CD4-positive, CD25-positive, alpha-beta regulatory T cell (primary cell): ENCODE data around the gene RARS1. TPM values are rescaled to one million over a fixed set of nuclear protein-coding genes. Genes with fewer than 3 reads are reported as not detected.
A peak's percentile ranks its signal among the peaks of the same experiment; 100 is the strongest.

Experiments used
- ATAC-seq, 2 donors: fragments of 150-1000 bp; cut with Tn5 transposase; one replicate each; pipeline ENCODE4 v1.10.0; 2021; ENCODE audit warnings: low read depth in 2 of 2, moderate number of reproducible peaks in 2 of 2, moderate library complexity in 1 of 2
- DNase-seq, 3 donors: peaks; one replicate each; pipeline versions ENCODE4 v3.0.0 to v3.0.0-alpha.2; 2012 to 2022; ENCODE audit warnings: mixed read lengths in 1 of 3
- H3K27ac ChIP-seq: one replicate; pipeline ENCODE4 v1.7.0; 2013; ENCODE audit warnings: mild to moderate bottlenecking, low read length; ENCODE audit not compliant: insufficient read depth, poor library complexity, severe bottlenecking
- H3K27me3 ChIP-seq: one replicate; pipeline ENCODE4 v1.7.0; 2013; ENCODE audit warnings: low read length; ENCODE audit not compliant: control insufficient read depth, insufficient read depth
- H3K36me3 ChIP-seq: one replicate; pipeline ENCODE4 v1.7.0; 2013; ENCODE audit warnings: mild to moderate bottlenecking, low read length, moderate library complexity; ENCODE audit not compliant: control insufficient read depth, insufficient read depth
- H3K4me1 ChIP-seq: 2 replicates; pipeline ENCODE4 v1.7.0; 2013; ENCODE audit warnings: mild to moderate bottlenecking, low read length; ENCODE audit not compliant: insufficient read depth, control insufficient read depth, poor library complexity, severe bottlenecking
- H3K4me3 ChIP-seq: one replicate; pipeline ENCODE4 v1.7.0; 2013; ENCODE audit warnings: low read depth, mild to moderate bottlenecking, low read length, moderate library complexity
- H3K9me3 ChIP-seq, 2 experiments: 1 replicate in 1 of 2; 2 replicates in 1 of 2; pipeline ENCODE4 v1.7.0; 2013; ENCODE audit warnings: low read length in 2 of 2, mild to moderate bottlenecking in 1 of 2, moderate library complexity in 1 of 2; ENCODE audit not compliant: control insufficient read depth in 2 of 2
- H3K27ac Mint-ChIP-seq, 3 donors: one replicate each; pipeline ENCODE4 v1.8.0; 2020 to 2022; ENCODE audit warnings: mild to moderate bottlenecking in 3 of 3, mixed read lengths in 3 of 3, moderate library complexity in 2 of 3
- H3K27me3 Mint-ChIP-seq: one replicate; pipeline ENCODE4 v1.8.0; 2022; ENCODE audit warnings: mild to moderate bottlenecking, mixed read lengths
- H3K36me3 Mint-ChIP-seq: one replicate; pipeline ENCODE4 v1.8.0; 2020; ENCODE audit warnings: mixed read lengths
- H3K4me1 Mint-ChIP-seq, 4 donors: one replicate each; pipeline ENCODE4 v1.8.0; 2020 to 2022; ENCODE audit warnings: mixed read lengths in 4 of 4, mild to moderate bottlenecking in 1 of 4
- H3K4me3 Mint-ChIP-seq, 4 donors: one replicate each; pipeline ENCODE4 v1.8.0; 2020 to 2022; ENCODE audit warnings: mild to moderate bottlenecking in 4 of 4, mixed read lengths in 4 of 4, moderate library complexity in 3 of 4
- H3K9me3 Mint-ChIP-seq, 7 donors: one replicate each; pipeline ENCODE4 v1.8.0; 2020 to 2022; ENCODE audit warnings: mixed read lengths in 7 of 7, mild to moderate bottlenecking in 3 of 7, moderate library complexity in 2 of 7
- polyA plus RNA-seq, 4 donors: library from polyadenylated mRNA; unstranded; fragments of 300-500 nt; fragmentation: Illumina TruSeq; gene quantifications; one replicate each; pipeline ENCODE4 v1.2.3, GENCODE V29; 2021
- total RNA-seq: library from RNA; stranded (reverse); gene quantifications from one replicate; pipeline ENCODE4 v1.2.3, GENCODE V29; 2022

The RARS1 gene
- total and polyA plus RNA-seq, 5 donors from 2014 or later = 16.1 to 46.9 (median 17.9) TPM

DNA sequence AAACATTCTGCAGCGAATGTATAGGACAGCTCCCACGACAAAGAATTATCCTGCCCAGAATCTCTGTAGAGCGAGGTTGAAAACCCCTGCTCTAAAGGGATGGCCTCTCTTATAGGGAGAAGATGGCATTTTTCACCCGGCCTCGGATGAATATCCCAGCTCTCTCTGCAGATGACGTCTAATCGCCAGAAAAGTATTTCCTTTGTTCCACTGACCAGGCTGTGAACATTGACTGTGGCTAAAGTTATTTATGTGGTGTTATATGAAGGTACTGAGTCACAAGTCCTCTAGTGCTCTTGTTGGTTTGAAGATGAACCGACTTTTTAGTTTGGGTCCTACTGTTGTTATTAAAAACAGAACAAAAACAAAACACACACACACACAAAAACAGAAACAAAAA, 17.4 kb upstream of the RARS1 start:
- Histone ChIP-seq H3K4me1 (no peaks in the 10 kb centered on the region), H3K27me3 (no peaks in the 10 kb centered on the region), H3K4me3 (no peak overlapping the region), H3K36me3 (no peaks in the 10 kb centered on the region), H3K27ac (no peak overlapping the region), H3K9me3 (no peaks in the 10 kb centered on the region)
- DNase-seq (no peak), ATAC-seq (no peak)
- H3K27ac Mint-ChIP-seq = no peak overlapping the region
- peaks cover 0 to 3% (median 0%) of the 10 kb centered on the region in 7 donors for H3K9me3 Mint-ChIP-seq
- no peak overlapping the region for H3K4me3 Mint-ChIP-seq
- no peaks in the 10 kb centered on the region for H3K27me3 Mint-ChIP-seq
- peaks cover 2% of the 10 kb centered on the region for H3K36me3 Mint-ChIP-seq
- peaks cover 0 to 5% (median 0%) of the 10 kb centered on the region in 4 donors for H3K4me1 Mint-ChIP-seq

DNA sequence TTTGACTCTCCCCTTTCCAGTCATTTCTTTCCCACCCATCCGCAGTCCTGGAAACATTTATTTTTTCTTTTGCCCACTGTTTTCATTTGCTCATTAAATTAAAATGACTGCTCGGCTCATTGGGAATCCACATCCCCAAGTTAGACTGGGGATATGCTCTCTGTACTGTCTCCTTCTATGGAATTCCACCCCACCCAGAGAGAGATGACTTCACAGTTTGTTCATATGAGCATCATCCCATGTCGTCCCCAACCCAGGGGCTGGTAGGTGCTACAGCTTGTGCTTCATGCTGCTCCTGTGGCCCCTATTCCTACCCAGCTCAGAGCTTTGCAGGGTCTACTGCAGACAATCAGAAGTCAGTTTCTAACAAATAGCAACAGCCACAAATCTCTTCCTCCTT, 16.5 kb upstream of the RARS1 start:
- no peak overlapping the region for H3K27ac ChIP-seq
- H3K27me3 ChIP-seq = no peaks in the 10 kb centered on the region
- Mint-ChIP-seq H3K36me3 (no peaks in the 10 kb centered on the region), H3K27ac (no peak overlapping the region), H3K9me3 (peaks cover 0 to 3% (median 0%) of the 10 kb centered on the region in 7 donors), H3K4me3 (no peak overlapping the region), H3K27me3 (no peaks in the 10 kb centered on the region), H3K4me1 (no peaks in the 10 kb centered on the region)
- H3K9me3 ChIP-seq = no peaks in the 10 kb centered on the region
- ATAC-seq (no peak), DNase-seq (no peak)
- no peak overlapping the region for H3K4me3 ChIP-seq
- no peaks in the 10 kb centered on the region for H3K36me3 ChIP-seq
- no peaks in the 10 kb centered on the region for H3K4me1 ChIP-seq

- no peak overlapping the region for H3K27ac Mint-ChIP-seq
- Histone ChIP-seq H3K36me3 (no peaks in the 10 kb centered on the region), H3K4me1 (no peaks in the 10 kb centered on the region), H3K27ac (no peak overlapping the region), H3K9me3 (no peaks in the 10 kb centered on the region), H3K4me3 (no peak overlapping the region), H3K27me3 (no peaks in the 10 kb centered on the region)
- H3K4me3 Mint-ChIP-seq = no peak overlapping the region
- H3K27me3 Mint-ChIP-seq = peaks cover 1% of the 10 kb centered on the region
- H3K9me3 Mint-ChIP-seq = peaks cover 0 to 2% (median 0%) of the 10 kb centered on the region in 7 donors
- no peaks in the 10 kb centered on the region for H3K4me1 Mint-ChIP-seq
- DNase-seq = no peak
- no peaks in the 10 kb centered on the region for H3K36me3 Mint-ChIP-seq
- no peak for ATAC-seq
Observed at GRCh38 chr5:168471785-168472184, 14.5 kb upstream of the RARS1 start.

DNA sequence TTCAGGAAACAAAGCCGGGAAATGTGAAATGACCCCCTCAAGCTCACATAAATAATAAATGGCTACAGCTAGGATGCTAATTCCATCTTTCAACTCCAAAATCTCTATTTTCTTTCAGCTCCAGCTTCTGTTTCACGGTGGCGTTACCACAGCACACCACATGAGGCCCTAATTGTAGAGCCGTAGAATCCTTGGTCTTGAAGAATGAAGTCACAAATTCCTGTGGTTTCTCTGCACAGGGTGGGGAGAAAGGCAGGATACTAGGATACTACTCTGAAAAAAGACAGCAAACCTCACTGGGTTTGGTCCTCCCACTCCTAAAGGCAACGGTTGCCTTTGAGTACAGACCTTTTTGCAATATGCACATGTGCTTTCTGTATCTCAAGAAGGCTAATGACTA, 13.9 kb upstream of the RARS1 start:
- ATAC-seq (no peak), DNase-seq (no peak)
- no peaks in the 10 kb centered on the region for H3K36me3 Mint-ChIP-seq
- Histone ChIP-seq H3K27ac (no peak overlapping the region), H3K9me3 (no peaks in the 10 kb centered on the region), H3K36me3 (no peaks in the 10 kb centered on the region), H3K27me3 (no peaks in the 10 kb centered on the region), H3K4me3 (no peak overlapping the region), H3K4me1 (no peaks in the 10 kb centered on the region)
- H3K4me3 Mint-ChIP-seq = no peak overlapping the region
- no peaks in the 10 kb centered on the region for H3K9me3 Mint-ChIP-seq
- no peak overlapping the region for H3K27ac Mint-ChIP-seq
- H3K4me1 Mint-ChIP-seq = no peaks in the 10 kb centered on the region
- peaks cover 6% of the 10 kb centered on the region for H3K27me3 Mint-ChIP-seq

- H3K4me3 ChIP-seq = no peak overlapping the region
- H3K27ac ChIP-seq = no peak overlapping the region
Observed at GRCh38 chr5:168474319-168474718, 12.0 kb upstream of the RARS1 start.

DNA sequence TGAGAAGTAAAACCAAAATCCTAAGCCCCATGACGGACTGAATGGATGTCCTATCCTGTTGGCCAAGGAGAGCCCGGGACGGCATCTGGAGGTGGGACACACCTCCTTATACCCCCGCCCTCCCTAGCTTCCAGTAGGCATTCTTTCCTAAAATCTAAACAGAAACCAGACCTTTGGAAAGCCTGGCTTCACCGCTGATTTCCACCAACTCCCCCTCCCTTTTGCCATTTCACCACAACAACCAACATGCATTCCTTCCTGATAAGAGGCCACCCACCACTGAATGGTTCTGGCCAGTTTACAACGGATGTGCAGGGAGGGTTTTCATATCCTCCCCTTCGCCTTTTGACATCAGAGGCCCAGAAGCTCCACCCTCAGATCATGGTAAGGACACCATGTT, 9.2 kb upstream of the RARS1 start:
- peaks cover 17% of the 10 kb centered on the region for H3K27me3 Mint-ChIP-seq
- ATAC-seq (no peak), DNase-seq (no peak)
- no peaks in the 10 kb centered on the region for H3K4me1 ChIP-seq
- no peaks in the 10 kb centered on the region for H3K9me3 ChIP-seq
- no peaks in the 10 kb centered on the region for H3K27me3 ChIP-seq
- no peak overlapping the region for H3K4me3 Mint-ChIP-seq
- H3K9me3 Mint-ChIP-seq = peaks cover 0 to 2% (median 0%) of the 10 kb centered on the region in 7 donors
- H3K36me3 Mint-ChIP-seq = no peaks in the 10 kb centered on the region
- H3K36me3 ChIP-seq = no peaks in the 10 kb centered on the region
- no peak overlapping the region for H3K4me3 ChIP-seq
- H3K27ac ChIP-seq = no peak overlapping the region
- peaks cover 0 to 16% (median 3%) of the 10 kb centered on the region in 4 donors for H3K4me1 Mint-ChIP-seq
- H3K27ac Mint-ChIP-seq = peak overlapping the region in 1 of 3 donors; percentile 33

More at GRCh38 chr5:168474319-168474718, 12.0 kb upstream of the RARS1 start:
- H3K4me1 ChIP-seq = no peaks in the 10 kb centered on the region
- H3K9me3 ChIP-seq = no peaks in the 10 kb centered on the region
- no peaks in the 10 kb centered on the region for H3K27me3 ChIP-seq
- Mint-ChIP-seq H3K36me3 (no peaks in the 10 kb centered on the region), H3K4me3 (no peak overlapping the region), H3K4me1 (peaks cover 0 to 5% (median 0%) of the 10 kb centered on the region in 4 donors), H3K9me3 (peaks cover 0 to 1% (median 0%) of the 10 kb centered on the region in 7 donors), H3K27me3 (peaks cover 14% of the 10 kb centered on the region), H3K27ac (no peak overlapping the region)
- no peaks in the 10 kb centered on the region for H3K36me3 ChIP-seq
- DNase-seq (no peak), ATAC-seq (no peak)

- Histone ChIP-seq H3K27me3 (no peaks in the 10 kb centered on the region), H3K4me3 (no peak overlapping the region), H3K36me3 (no peaks in the 10 kb centered on the region), H3K9me3 (no peaks in the 10 kb centered on the region), H3K27ac (no peak overlapping the region), H3K4me1 (no peaks in the 10 kb centered on the region)
- no peaks in the 10 kb centered on the region for H3K36me3 Mint-ChIP-seq
- peaks cover 0 to 16% (median 3%) of the 10 kb centered on the region in 4 donors for H3K4me1 Mint-ChIP-seq
- no peak overlapping the region for H3K27ac Mint-ChIP-seq
- H3K27me3 Mint-ChIP-seq = peaks cover 17% of the 10 kb centered on the region
- DNase-seq (no peak), ATAC-seq (no peak)
- H3K9me3 Mint-ChIP-seq = peaks cover 0 to 2% (median 0%) of the 10 kb centered on the region in 7 donors
- no peak overlapping the region for H3K4me3 Mint-ChIP-seq
Observed at GRCh38 chr5:168479166-168479565, 7.1 kb upstream of the RARS1 start.

DNA sequence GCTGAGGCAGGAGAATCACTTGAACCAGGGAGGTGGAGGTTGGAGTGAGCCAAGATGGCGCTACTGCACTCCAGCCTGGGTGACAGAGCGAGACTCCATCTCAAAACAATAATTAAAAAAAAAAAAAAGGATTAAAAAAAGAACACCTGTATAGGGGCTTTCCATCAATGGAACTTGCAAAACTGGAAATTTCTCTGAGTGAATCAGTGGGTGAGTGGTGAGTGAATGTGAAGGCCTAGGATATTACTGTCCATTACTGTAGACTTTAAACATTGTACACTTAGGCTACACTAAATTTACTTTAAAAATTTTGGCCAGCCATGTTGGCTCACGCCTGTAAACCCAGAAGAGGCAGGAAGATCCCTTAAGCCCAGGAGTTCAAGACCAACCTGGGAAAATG, 5.7 kb upstream of the RARS1 start:
- no peaks in the 10 kb centered on the region for H3K36me3 ChIP-seq
- DNase-seq (no peak), ATAC-seq (no peak)
- H3K4me3 ChIP-seq = no peak overlapping the region
- Mint-ChIP-seq H3K36me3 (no peaks in the 10 kb centered on the region), H3K27me3 (peaks cover 22% of the 10 kb centered on the region), H3K4me1 (peaks cover 6 to 26% (median 9%) of the 10 kb centered on the region in 4 donors), H3K4me3 (no peak overlapping the region), H3K27ac (no peak overlapping the region), H3K9me3 (peaks cover 0 to 2% (median 0%) of the 10 kb centered on the region in 7 donors)
- H3K9me3 ChIP-seq = no peaks in the 10 kb centered on the region
- H3K27ac ChIP-seq = no peak overlapping the region
- no peaks in the 10 kb centered on the region for H3K27me3 ChIP-seq
- H3K4me1 ChIP-seq = no peaks in the 10 kb centered on the region
